ENCODE results near the gene STK11. TPM values are rescaled to one million over a fixed set of nuclear protein-coding genes. Genes with fewer than 3 reads are reported as not detected.

The STK11 gene
- total RNA-seq, 1 experiment from 2014 or later = 116 TPM

DNA sequence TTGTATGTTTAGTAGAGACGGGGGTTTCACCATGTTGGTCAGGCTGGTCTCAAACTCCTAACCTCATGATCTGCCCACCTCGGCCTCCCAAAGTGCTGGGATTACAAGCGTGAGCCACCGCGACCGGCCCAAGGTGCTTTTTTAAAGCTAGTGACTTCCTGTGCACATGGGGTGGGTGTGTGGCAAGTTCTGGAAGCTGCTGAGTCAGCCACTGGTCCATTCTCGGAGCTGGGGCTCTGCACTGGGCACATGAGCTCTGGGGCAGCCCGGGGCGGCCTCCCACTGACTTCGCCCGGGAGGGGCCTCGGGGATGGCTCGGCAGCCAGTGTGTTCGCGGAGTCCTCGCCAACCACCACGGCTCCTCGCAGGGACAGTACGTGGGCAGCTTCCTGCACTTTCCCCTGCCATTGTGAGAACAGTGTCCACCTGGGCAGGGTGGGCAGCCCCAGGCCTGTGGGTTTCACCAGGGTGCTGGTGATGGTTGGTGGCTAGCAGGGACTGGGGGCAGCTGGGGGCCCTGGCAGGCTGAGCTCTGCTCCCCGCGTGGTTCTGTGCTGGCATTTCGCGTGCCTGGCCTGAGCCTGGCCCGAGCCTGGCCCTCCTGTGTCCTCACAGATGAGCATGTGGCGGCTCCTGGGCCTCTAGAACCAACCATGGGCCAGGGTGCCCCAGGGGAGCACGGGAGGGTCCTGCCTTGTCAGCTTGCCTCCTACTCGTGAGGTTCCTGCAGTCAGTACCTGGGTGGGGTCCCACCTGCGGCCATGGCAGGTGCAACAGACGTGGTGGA, 20.1 kb downstream of the STK11 start:
- H3K27ac ChIP-seq (ENCODE audit: low read length) = no peak overlapping the region
- intact Hi-C loops (cut with micrococcal nuclease; ENCODE audit: unreplicated experiment) = no loop called here
- no peaks in the 10 kb centered on the region for H3K36me3 ChIP-seq (ENCODE audit: control insufficient read depth, insufficient read depth, low read length)
- BruUV-seq (replicated peaks) = no TSS peak
- no peaks in the 10 kb centered on the region for H3K4me1 ChIP-seq (ENCODE audit: control insufficient read depth, insufficient read depth, low read length)
- POLR2A ChIA-PET = no interaction called here
- H3K9me3 ChIP-seq (ENCODE audit: control insufficient read depth, insufficient read depth, low read depth, low read length) = no peaks in the 10 kb centered on the region
- CTCF ChIA-PET = no interaction called here
- H3K27me3 ChIP-seq (ENCODE audit: control insufficient read depth, insufficient read depth, low read length) = no peaks in the 10 kb centered on the region
- in situ Hi-C loops (cut with HindIII; ENCODE audit: low pct_unique_long_range_greater_than_20kb, low sequenced_read_pairs) = no loop called here
- TF ChIP-seq POLR2AphosphoS5 (IDR thresholded peaks at IDR 0.05; ENCODE audit: low read depth, low read length) = no peak
- TF ChIP-seq REST (IDR thresholded peaks at IDR 0.05; ENCODE audit: insufficient read depth in 1 of 2, low read depth in 2 of 2, low read length in 1 of 2) = no peak
- no peak for TF ChIP-seq TCF7L2 (IDR thresholded peaks at IDR 0.05; ENCODE audit: low read depth, low read length)
- no peak for TF ChIP-seq SIN3A (IDR thresholded peaks at IDR 0.05; ENCODE audit: borderline replicate concordance, insufficient read depth, low read depth, low read length)
- TF ChIP-seq CTCF (IDR thresholded peaks at IDR 0.05) = no peak
- DNase-seq (ENCODE audit: low read depth, low spot score) (no peak), ATAC-seq (no peak)
- H3K4me3 ChIP-seq (ENCODE audit: low read depth in 2 of 2, low read length in 2 of 2) = no peak overlapping the region

- H3K4me3 ChIP-seq (ENCODE audit: low read depth in 2 of 2, low read length in 2 of 2) = no peak overlapping the region
- no peaks in the 10 kb centered on the region for H3K4me1 ChIP-seq (ENCODE audit: control insufficient read depth, insufficient read depth, low read length)
- no peak for DNase-seq (ENCODE audit: low read depth, low spot score)
- H3K9me3 ChIP-seq (ENCODE audit: control insufficient read depth, insufficient read depth, low read depth, low read length) = no peaks in the 10 kb centered on the region
- BruUV-seq (replicated peaks) = no TSS peak
- intact Hi-C loops (cut with micrococcal nuclease; ENCODE audit: unreplicated experiment) (no loop called here), in situ Hi-C loops (cut with HindIII; ENCODE audit: low pct_unique_long_range_greater_than_20kb, low sequenced_read_pairs) (no loop called here)
- H3K36me3 ChIP-seq (ENCODE audit: control insufficient read depth, insufficient read depth, low read length) = no peaks in the 10 kb centered on the region
- TF ChIP-seq REST (IDR thresholded peaks at IDR 0.05; ENCODE audit: insufficient read depth in 1 of 2, low read depth in 2 of 2, low read length in 1 of 2) (no peak), SIN3A (IDR thresholded peaks at IDR 0.05; ENCODE audit: borderline replicate concordance, insufficient read depth, low read depth, low read length) (no peak), TCF7L2 (IDR thresholded peaks at IDR 0.05; ENCODE audit: low read depth, low read length) (no peak), CTCF (IDR thresholded peaks at IDR 0.05) (no peak), POLR2AphosphoS5 (IDR thresholded peaks at IDR 0.05; ENCODE audit: low read depth, low read length) (no peak)
- no peak for ATAC-seq
- no peaks in the 10 kb centered on the region for H3K27me3 ChIP-seq (ENCODE audit: control insufficient read depth, insufficient read depth, low read length)
- H3K27ac ChIP-seq (ENCODE audit: low read length) = no peak overlapping the region
- ChIA-PET POLR2A (no interaction called here), CTCF (no interaction called here)
Observed at GRCh38 chr19:1226227-1226518, 20.6 kb downstream of the STK11 start.
